Measurements from ENCODE around the gene TRIM62. TPM values are rescaled to one million over a fixed set of nuclear protein-coding genes. Genes with fewer than 3 reads are reported as not detected.

The TRIM62 gene
- total RNA-seq, 4 donors from 2014 or later = 4.6 to 52.0 (median 5.8) TPM

DNA sequence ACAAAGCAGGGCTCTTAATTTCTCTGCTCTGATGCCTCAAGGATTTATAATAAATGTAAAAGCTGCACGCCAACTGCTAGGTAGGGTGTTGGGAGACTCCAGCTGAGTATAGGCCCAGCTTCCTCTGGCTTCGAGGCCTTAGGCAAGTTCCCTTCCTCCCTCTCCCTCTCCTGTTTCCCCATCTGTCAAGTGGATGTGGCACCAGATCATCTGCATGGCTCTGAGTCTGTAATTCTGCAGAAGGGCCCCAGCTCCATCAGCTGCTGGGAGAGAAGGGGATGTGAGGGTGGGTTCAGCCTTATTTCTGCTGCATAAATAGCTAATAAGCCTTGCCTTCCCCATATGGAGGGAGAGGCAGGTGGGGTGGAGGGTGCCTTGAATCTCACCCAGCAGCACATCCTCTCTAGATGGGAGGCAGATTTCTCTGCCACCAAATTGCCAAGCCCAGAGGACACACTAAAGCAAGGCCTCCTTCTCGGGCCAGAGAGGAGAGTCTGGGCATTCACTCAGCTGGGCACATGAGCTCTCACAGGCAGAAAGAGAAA lies 3.8 kb downstream of the TRIM62 start:
- no peak for DNase-seq
- no peaks in the 10 kb centered on the region for H3K27me3 ChIP-seq
- intact Hi-C loops (cut with DNase I; ENCODE audit: low total_unique reads) (no loop called here), in situ Hi-C loops (cut with MboI; ENCODE audit: low pct_ligation_motif_present in 1 of 4, low pct_unique_long_range_greater_than_20kb in 1 of 4, low sequenced_read_pairs in 3 of 4) (no loop called here)
- H3K36me3 ChIP-seq = no peaks in the 10 kb centered on the region
- TF ChIP-seq EP300 (IDR thresholded peaks at IDR 0.05; ENCODE audit: low read depth) = no peak
- no peak for TF ChIP-seq POLR2A (IDR thresholded peaks at IDR 0.05)
- TF ChIP-seq, protein P1, sequence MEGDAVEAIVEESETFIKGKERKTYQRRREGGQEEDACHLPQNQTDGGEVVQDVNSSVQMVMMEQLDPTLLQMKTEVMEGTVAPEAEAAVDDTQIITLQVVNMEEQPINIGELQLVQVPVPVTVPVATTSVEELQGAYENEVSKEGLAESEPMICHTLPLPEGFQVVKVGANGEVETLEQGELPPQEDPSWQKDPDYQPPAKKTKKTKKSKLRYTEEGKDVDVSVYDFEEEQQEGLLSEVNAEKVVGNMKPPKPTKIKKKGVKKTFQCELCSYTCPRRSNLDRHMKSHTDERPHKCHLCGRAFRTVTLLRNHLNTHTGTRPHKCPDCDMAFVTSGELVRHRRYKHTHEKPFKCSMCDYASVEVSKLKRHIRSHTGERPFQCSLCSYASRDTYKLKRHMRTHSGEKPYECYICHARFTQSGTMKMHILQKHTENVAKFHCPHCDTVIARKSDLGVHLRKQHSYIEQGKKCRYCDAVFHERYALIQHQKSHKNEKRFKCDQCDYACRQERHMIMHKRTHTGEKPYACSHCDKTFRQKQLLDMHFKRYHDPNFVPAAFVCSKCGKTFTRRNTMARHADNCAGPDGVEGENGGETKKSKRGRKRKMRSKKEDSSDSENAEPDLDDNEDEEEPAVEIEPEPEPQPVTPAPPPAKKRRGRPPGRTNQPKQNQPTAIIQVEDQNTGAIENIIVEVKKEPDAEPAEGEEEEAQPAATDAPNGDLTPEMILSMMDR (IDR thresholded peaks at IDR 0.05) = no peak
- TF ChIP-seq POLR2AphosphoS5 (IDR thresholded peaks at IDR 0.05) = no peak
- 81% methylated on average over 3 of the region's 3 CpGs; no CpG with 5 or more reads in 1 of the 2 donors for WGBS, 2 donors (ENCODE audit: low coverage in 1 of 2)
- no peak overlapping the region for H3K4me3 ChIP-seq
- H3K4me1 ChIP-seq = peaks cover 3 to 20% (median 16%) of the 10 kb centered on the region in 4 donors
- H3K9me3 ChIP-seq = no peaks in the 10 kb centered on the region
- H3K27ac ChIP-seq = no peak overlapping the region

DNA sequence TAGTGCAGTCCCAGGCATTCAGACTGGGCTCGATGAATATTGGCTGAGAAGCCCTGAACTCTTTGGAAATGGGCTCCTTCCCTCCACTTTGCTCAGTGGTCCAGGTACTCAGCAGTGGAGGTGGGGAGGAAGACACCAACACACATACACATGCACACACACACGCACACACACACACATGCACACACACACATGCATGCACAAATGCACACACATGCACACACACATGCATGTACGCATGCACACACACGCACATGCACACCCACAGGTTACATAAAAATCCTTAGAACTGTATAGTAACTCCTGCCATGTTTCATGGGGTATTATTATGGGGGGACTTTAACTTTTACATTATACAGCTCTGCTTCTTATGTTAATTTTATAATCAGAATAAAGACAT lies 5.0 kb downstream of the TRIM62 start:
- Histone ChIP-seq H3K27ac (no peak overlapping the region), H3K27me3 (no peaks in the 10 kb centered on the region), H3K36me3 (no peaks in the 10 kb centered on the region), H3K9me3 (no peaks in the 10 kb centered on the region), H3K4me1 (peaks cover 3 to 15% (median 8%) of the 10 kb centered on the region in 4 donors), H3K4me3 (no peak overlapping the region)
- no peak for TF ChIP-seq POLR2AphosphoS5 (IDR thresholded peaks at IDR 0.05)
- no peak for TF ChIP-seq EP300 (IDR thresholded peaks at IDR 0.05; ENCODE audit: low read depth)
- no peak for TF ChIP-seq POLR2A (IDR thresholded peaks at IDR 0.05)
- TF ChIP-seq, protein P1 (IDR thresholded peaks at IDR 0.05) = no peak
- intact Hi-C loops (cut with DNase I; ENCODE audit: low total_unique reads) (no loop called here), in situ Hi-C loops (cut with MboI; ENCODE audit: low pct_ligation_motif_present in 1 of 4, low pct_unique_long_range_greater_than_20kb in 1 of 4, low sequenced_read_pairs in 3 of 4) (no loop called here)
- 42 to 43% methylated on average over 2 to 4 of the region's 4 CpGs for WGBS, 2 donors (ENCODE audit: low coverage in 1 of 2)
- no peak for DNase-seq

DNA sequence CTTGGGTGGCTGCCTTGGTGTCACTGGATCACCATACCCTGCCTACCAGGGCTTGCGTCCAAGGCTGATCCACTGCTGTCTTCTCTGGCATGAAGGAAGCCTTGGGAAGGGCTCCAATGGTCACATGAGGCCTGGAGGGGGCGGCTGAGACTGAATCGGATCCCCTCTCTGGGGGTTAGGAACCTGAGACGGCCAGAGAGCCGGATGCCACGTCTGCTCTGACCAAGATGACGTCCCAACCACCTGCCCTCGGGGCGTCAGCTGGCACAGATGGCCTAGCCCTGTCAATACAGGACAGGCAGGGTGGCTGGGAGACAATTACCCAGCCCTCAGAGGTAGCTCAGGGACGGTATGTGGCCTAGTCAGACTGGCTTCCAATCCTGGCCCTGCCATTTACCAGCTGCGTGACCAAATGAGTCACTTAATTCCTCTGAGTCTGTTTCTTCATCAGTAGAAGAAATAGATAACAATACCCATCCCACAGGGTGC lies 5.4 kb downstream of the TRIM62 start:
- H3K9me3 ChIP-seq = no peaks in the 10 kb centered on the region
- no peak for DNase-seq
- TF ChIP-seq POLR2AphosphoS5 (IDR thresholded peaks at IDR 0.05) (no peak), EP300 (IDR thresholded peaks at IDR 0.05; ENCODE audit: low read depth) (no peak), POLR2A (IDR thresholded peaks at IDR 0.05) (no peak)
- TF ChIP-seq, protein P1 (IDR thresholded peaks at IDR 0.05) = no peak
- no peaks in the 10 kb centered on the region for H3K36me3 ChIP-seq
- no peaks in the 10 kb centered on the region for H3K27me3 ChIP-seq
- in situ Hi-C loops (cut with MboI; ENCODE audit: low pct_ligation_motif_present in 1 of 4, low pct_unique_long_range_greater_than_20kb in 1 of 4, low sequenced_read_pairs in 3 of 4) (no loop called here), intact Hi-C loops (cut with DNase I; ENCODE audit: low total_unique reads) (no loop called here)
- H3K4me3 ChIP-seq = no peak overlapping the region
- WGBS, 2 donors (ENCODE audit: low coverage in 1 of 2) = 88% methylated on average over 3 of the region's 11 CpGs; no CpG with 5 or more reads in 1 of the 2 donors
- no peak overlapping the region for H3K27ac ChIP-seq
- peaks cover 3 to 12% (median 8%) of the 10 kb centered on the region in 4 donors for H3K4me1 ChIP-seq

DNA sequence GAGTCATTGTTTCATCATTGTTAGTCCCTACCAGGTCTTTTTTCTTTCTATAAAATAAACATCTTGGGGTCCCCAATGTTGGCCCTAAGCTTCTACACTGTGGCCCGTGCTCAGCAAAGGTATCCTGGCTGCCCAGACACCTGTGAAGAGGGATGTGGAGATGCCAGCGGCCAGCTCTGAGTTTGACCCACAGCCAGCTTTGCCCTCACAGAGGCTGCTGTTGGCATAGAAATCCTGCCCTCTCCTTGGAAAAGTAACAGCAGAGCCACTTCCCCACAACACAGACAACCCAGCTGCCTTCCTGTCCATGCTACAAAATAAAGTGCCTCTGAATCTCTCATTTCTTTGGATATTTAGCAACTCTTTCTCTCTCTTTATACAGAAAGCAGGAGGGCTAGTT lies 6.0 kb downstream of the TRIM62 start:
- Histone ChIP-seq H3K4me3 (no peak overlapping the region), H3K27ac (no peak overlapping the region), H3K9me3 (no peaks in the 10 kb centered on the region), H3K36me3 (no peaks in the 10 kb centered on the region), H3K4me1 (peaks cover under 1 to 6% (median 4%) of the 10 kb centered on the region in 4 donors), H3K27me3 (no peaks in the 10 kb centered on the region)
- WGBS, 2 donors (ENCODE audit: low coverage in 1 of 2) = 100% methylated on average over 1 to 2 of the region's 2 CpGs
- no peak for TF ChIP-seq EP300 (IDR thresholded peaks at IDR 0.05; ENCODE audit: low read depth)
- in situ Hi-C loops (cut with MboI; ENCODE audit: low pct_ligation_motif_present in 1 of 4, low pct_unique_long_range_greater_than_20kb in 1 of 4, low sequenced_read_pairs in 3 of 4) = no loop called here
- intact Hi-C loops (cut with DNase I; ENCODE audit: low total_unique reads) = no loop called here
- DNase-seq = no peak

DNA sequence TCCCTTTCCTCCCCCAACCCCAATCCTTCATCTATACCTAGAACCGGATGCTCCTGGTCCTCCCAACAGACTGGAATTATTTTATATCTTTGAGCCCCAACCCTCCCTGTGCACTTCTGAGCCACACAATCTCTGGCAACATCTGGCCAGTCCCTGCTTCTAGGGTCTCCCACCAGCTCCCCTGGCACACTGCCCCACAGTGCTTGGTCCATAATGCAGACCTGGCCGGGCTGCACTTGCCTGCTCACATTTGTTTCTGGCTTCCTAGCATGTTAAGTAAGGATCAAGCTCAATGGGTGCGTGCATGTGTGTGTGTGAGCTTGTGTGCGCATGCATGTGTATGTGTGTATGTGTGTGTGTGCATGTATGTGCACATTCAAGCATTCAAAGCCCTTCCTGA lies 8.8 kb downstream of the TRIM62 start:
- Histone ChIP-seq H3K9me3 (no peaks in the 10 kb centered on the region), H3K4me3 (no peak overlapping the region), H3K4me1 (no peaks in the 10 kb centered on the region), H3K27me3 (no peaks in the 10 kb centered on the region), H3K27ac (no peak overlapping the region), H3K36me3 (no peaks in the 10 kb centered on the region)
- intact Hi-C loops (cut with DNase I; ENCODE audit: low total_unique reads) (loop anchor here (5.0 kb wide), 1 partner anchor 421 kb away; no protein-coding TSS in a partner anchor), in situ Hi-C loops (cut with MboI; ENCODE audit: low pct_ligation_motif_present in 1 of 4, low pct_unique_long_range_greater_than_20kb in 1 of 4, low sequenced_read_pairs in 3 of 4) (no loop called here)
- whole genome bisulfite sequencing, 2 donors (ENCODE audit: low coverage in 1 of 2) = 67 to 75% methylated on average over 3 to 4 of the region's 4 CpGs
- TF ChIP-seq EP300 (IDR thresholded peaks at IDR 0.05; ENCODE audit: low read depth) (no peak), POLR2AphosphoS5 (IDR thresholded peaks at IDR 0.05) (no peak), POLR2A (IDR thresholded peaks at IDR 0.05) (no peak)
- TF ChIP-seq, protein P1 (IDR thresholded peaks at IDR 0.05) = no peak
- no peak for DNase-seq
